ENCODE data around the gene CELF2.
A peak's percentile ranks its signal among the peaks of the same experiment; 100 is the strongest.

Gene CELF2

GRCh38 chr10:11145495-11145855 lies 127.8 kb downstream of the CELF2 start:
- TF ChIP-seq MAX (IDR thresholded peaks at IDR 0.05; ENCODE audit: low read depth, low read length) (no peak), CTCF (IDR thresholded peaks at IDR 0.05; ENCODE audit: low read depth, low read length) (no peak), POLR2A (IDR thresholded peaks at IDR 0.05; ENCODE audit: extremely low read depth, insufficient read length) (no peak), MYC (IDR thresholded peaks at IDR 0.05; ENCODE audit: low read depth, low read length) (peak; percentile 47)
- DNase-seq (ENCODE audit: low read depth): peak; percentile 79
- peak overlapping the region; percentile 14 for H3K4me3 ChIP-seq (ENCODE audit: low read depth, low read length)

- DNase-seq (ENCODE audit: low read depth): no peak
- TF ChIP-seq MAX (IDR thresholded peaks at IDR 0.05; ENCODE audit: low read depth, low read length) (no peak), CTCF (IDR thresholded peaks at IDR 0.05; ENCODE audit: low read depth, low read length) (no peak), MYC (IDR thresholded peaks at IDR 0.05; ENCODE audit: low read depth, low read length) (no peak), POLR2A (IDR thresholded peaks at IDR 0.05; ENCODE audit: extremely low read depth, insufficient read length) (no peak)
- no peak overlapping the region for H3K4me3 ChIP-seq (ENCODE audit: low read depth, low read length)
These were observed 128.9 kb downstream of the CELF2 start for GRCh38 chr10:11146402-11147171.

GRCh38 chr10:11147722-11148121 lies 130.1 kb downstream of the CELF2 start:
- TF ChIP-seq POLR2A (IDR thresholded peaks at IDR 0.05; ENCODE audit: extremely low read depth, insufficient read length): no peak
- TF ChIP-seq MAX (IDR thresholded peaks at IDR 0.05; ENCODE audit: low read depth, low read length): peak; percentile 40; the same call in 1 of the 2 replicates
- TF ChIP-seq MYC (IDR thresholded peaks at IDR 0.05; ENCODE audit: low read depth, low read length): peak; percentile 58; the same call in 1 of the 2 replicates
- TF ChIP-seq CTCF (IDR thresholded peaks at IDR 0.05; ENCODE audit: low read depth, low read length): no peak
- peak; percentile 76 for DNase-seq (ENCODE audit: low read depth)
- no peak overlapping the region for H3K4me3 ChIP-seq (ENCODE audit: low read depth, low read length)

GRCh38 chr10:11148142-11149028 lies 130.7 kb downstream of the CELF2 start:
- TF ChIP-seq MYC (IDR thresholded peaks at IDR 0.05; ENCODE audit: low read depth, low read length) (no peak), POLR2A (IDR thresholded peaks at IDR 0.05; ENCODE audit: extremely low read depth, insufficient read length) (no peak), CTCF (IDR thresholded peaks at IDR 0.05; ENCODE audit: low read depth, low read length) (no peak), MAX (IDR thresholded peaks at IDR 0.05; ENCODE audit: low read depth, low read length) (no peak)
- H3K4me3 ChIP-seq (ENCODE audit: low read depth, low read length): no peak overlapping the region
- DNase-seq (ENCODE audit: low read depth): no peak

GRCh38 chr10:11149807-11150141 lies 132.1 kb downstream of the CELF2 start:
- TF ChIP-seq POLR2A (IDR thresholded peaks at IDR 0.05; ENCODE audit: extremely low read depth, insufficient read length) (no peak), CTCF (IDR thresholded peaks at IDR 0.05; ENCODE audit: low read depth, low read length) (no peak), MYC (IDR thresholded peaks at IDR 0.05; ENCODE audit: low read depth, low read length) (no peak), MAX (IDR thresholded peaks at IDR 0.05; ENCODE audit: low read depth, low read length) (no peak)
- DNase-seq (ENCODE audit: low read depth): no peak
- H3K4me3 ChIP-seq (ENCODE audit: low read depth, low read length): peak overlapping the region; percentile 43

Measured in NB4 (cell line).